ENCODE results near the gene OLFML2B.

DNA sequence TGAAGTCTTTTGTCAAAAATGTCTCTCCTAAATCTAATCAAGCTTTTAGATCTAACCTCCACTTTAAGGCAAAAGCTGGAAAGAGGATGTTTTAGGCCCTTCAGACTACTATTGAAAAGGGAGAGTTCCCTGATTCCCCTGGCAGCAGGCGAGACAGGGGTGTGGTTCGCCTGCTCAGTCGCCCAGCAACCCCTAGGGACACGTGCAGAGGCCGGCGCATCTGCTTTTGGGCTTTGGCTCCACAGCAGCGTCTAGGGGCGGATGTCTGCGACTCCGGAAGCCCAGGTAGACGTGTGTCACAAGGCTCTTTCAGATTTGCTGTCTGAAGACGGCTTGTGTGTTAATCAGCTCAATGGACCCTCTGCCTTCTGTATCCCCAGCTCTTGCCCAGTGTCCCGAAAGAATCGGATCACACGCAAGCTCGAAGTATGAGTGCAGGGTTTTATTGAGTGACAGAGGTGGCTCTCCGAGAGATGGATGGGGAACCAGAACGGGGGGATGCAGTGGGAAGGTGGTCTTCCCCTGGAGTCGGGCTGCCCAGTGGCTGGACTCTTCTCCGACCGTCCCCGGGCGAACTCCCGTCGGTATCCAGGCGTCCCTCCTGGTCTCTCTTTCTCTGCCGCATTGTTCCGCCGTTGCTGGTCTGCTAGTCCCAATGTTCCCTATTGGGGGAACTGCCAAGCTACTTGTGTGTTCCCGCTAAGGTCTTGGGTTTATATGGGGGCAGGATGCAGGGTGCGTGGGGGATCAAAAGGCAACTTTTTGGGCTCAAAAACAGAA is 45.5 kb downstream of the OLFML2B start:
- TF ChIP-seq CTCF (IDR thresholded peaks at IDR 0.05; ENCODE audit: borderline replicate concordance, extremely low read depth, low read length, poor library complexity, severe bottlenecking) (no peak), EZH2 (IDR thresholded peaks at IDR 0.05; ENCODE audit: borderline replicate concordance, low read depth, low read length, severe bottlenecking) (no peak)
